NCI-H69 (cell line): ENCODE data around the gene MAST1.
"Not testable (repeated sequence)": the region's sequence is repeated elsewhere in the genome, so short reads cannot be mapped to it uniquely, and the experiment has no call there.

Experiments used
- DNase-seq: peaks from one replicate; lab custom pipeline; 2025; lab: John Stamatoyannopoulos, UW

MAST1 gene

DNA sequence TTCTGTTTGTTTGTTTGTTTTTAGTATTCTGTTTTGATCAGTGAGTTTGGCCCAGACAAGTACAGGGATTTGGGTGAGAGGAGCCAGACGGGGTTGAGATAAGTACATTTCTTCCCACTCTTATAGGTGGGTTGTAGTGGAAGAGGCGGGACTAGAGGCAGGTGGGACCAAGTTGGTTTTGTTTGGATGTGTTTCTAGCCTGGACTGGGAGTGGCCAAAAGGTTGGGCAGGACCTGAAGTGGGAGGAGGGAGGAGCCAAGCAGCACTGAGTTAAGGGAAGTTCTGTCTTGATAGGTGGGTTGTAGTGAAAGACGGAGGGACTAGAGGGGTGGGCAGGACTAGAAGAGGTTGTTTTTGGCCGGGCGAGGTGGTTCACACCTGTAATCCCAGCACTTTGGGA, 33.9 kb downstream of the MAST1 start:
- no peak for DNase-seq

DNA sequence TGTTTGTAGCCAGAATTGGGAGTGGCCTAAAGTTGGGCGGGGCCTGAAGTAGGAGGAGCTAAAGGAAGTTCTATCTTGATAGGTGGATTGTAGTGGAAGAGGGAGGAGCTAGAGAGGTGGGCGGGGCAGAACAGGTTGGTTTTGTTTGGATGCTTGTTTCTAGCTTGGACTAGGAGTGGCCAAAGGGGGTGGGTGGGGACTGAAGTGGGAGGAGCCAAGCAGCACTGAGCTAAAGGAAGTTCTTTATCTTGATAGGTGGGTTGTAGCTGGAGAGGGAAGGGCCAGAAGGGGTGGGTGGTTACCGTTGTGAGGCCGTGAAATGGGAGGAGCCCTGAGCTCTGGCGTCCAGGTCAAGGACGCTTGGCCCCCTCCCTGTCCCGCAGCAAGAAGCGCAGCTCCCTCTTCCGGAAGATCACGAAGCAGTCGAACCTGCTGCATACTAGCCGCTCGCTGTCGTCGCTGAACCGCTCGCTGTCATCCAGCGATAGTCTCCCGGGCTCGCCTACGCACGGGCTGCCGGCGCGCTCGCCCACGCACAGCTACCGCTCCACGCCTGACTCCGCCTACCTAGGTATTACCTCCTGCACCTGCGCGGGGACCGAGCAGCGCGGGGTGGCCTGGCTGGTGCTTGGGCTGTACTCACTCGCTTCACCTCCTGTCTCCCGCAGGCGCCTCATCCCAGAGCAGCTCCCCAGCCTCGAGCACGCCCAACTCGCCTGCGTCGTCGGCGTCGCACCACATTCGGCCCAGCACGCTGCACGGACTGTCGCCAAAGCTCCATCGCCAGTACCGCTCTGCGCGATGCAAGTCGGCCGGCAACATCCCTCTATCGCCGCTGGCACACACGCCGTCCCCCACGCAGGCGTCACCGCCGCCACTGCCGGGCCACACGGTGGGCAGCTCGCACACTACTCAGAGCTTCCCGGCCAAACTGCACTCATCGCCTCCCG, 34.9 kb downstream of the MAST1 start:
- peak; percentile 19 for DNase-seq

DNA sequence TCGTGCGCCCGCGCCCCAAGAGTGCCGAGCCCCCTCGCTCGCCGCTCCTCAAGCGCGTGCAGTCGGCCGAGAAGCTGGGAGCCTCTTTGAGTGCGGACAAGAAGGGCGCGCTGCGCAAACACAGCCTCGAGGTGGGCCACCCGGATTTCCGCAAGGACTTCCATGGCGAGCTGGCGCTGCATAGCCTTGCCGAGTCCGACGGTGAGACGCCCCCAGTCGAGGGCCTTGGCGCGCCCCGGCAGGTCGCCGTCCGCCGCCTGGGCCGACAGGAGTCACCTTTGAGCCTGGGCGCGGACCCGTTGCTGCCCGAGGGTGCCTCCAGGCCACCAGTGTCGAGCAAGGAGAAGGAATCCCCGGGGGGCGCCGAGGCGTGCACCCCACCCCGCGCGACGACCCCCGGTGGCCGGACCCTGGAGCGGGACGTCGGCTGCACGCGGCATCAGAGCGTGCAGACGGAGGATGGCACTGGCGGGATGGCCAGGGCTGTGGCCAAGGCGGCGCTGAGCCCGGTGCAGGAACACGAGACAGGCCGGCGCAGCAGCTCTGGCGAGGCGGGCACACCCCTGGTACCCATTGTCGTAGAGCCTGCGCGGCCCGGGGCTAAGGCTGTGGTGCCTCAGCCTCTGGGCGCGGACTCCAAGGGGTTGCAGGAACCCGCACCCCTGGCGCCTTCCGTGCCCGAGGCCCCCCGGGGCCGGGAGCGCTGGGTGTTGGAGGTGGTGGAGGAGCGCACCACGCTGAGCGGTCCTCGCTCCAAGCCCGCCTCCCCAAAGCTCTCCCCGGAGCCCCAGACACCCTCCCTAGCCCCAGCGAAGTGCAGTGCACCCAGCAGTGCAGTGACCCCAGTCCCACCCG, 35.8 kb downstream of the MAST1 start:
- no peak for DNase-seq

DNA sequence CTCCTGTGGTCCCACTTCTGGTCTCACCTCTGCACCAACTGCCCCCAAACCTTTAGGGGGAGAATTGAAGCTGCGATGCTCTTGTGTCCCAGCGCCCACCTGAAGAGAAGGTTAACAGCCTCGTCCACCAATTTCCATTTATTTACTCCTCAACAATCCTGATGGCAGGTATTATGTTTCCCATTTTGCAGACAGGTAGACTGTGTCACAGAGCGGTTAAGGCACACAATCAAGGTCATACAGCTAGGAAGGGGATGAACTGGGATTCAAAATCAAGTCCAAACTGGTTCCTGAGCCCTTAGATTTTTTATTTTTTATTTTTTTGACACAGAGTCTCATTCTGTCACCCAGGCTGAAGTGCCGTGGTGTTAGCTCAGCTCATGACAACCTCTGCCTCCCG, 36.8 kb downstream of the MAST1 start:
- DNase-seq = no peak

DNA sequence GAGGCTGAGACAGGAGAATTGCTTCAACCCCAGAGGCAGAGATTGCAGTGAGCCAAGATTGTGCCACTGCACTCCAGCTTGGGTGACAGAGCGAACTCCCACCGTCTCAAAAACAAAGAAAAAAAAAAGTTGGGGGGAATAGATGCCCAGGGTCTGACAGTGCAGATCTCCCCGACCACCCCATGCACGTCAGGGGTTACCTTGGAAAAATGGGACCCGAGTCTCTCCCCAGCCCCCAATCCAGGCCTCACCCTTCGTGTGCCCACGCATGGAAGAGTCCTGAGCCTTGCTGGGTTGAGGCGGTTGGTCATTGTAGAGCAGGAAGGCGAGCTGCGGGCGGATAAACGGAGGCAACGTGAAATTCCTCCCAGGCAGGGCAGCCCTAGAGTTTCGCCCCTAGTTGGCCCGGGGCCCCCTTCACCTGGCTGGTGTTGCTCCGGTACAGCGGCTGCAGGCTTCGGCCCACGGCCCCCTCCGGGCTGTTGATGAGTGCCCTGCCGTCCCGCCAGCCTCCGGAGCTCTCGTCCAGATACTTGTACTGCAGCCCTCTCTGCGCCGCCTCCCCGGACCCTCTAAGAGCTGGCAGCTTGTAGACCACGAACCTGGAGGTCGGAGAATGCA, 42.3 kb downstream of the MAST1 start:
- DNase-seq = peak; percentile 76

DNA sequence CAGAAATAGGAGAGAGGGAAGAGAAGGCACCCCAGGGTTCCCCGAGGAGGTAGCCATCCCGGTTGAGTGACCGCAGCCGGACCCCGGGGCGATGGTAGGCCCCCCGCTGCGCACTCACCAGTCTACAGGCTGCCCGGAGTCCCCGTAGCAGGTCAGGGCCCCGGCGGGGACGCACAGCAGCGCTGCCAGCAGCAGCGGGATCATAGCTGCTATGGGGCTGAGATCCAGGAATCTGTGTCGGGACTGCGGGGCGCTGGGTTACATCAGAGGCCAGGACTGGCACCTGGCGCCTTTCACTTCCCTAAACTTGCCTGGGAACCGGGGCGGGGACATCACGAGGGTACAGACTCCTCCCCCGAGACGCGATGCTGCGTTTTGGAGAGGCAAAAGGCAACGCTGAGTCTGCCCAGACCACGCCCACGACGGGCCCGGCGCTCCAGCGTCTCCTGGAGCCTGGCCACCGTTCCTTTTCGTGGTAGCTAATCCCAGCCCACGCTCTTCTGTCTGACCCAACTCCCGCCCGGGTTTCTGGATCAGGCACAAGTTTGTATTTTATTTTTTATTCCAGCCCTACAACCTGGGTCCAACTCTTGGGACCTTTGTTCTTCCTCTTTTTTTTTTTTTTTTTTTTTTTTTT, 43.0 kb downstream of the MAST1 start, which contains the start of gene DNASE2:
DNASE2 (minus strand) TSS at position 278 of the 637 bp plus-strand sequence; CDS start at position 204, 74 bp downstream.
- peak; percentile 99 for DNase-seq

DNA sequence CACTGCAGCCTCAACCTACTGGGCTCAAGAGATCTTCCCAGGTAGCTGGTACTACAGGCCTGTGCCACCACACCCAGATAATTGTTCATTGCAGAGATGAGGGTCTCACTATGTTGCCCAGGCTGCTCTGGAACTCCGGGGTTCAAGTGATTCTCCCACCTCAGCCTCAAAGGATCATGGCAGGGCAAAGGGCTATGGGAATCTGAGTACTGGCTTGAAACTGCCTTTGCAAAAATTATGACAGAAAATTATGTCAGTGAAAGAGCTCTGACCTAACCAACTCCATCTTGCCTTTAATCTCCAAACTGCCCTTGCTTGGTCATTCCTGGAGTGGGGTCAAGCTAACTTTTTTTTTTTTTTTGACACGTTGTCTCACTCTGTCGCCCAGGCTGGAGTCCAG, 44.3 kb downstream of the MAST1 start:
- no peak for DNase-seq

DNA sequence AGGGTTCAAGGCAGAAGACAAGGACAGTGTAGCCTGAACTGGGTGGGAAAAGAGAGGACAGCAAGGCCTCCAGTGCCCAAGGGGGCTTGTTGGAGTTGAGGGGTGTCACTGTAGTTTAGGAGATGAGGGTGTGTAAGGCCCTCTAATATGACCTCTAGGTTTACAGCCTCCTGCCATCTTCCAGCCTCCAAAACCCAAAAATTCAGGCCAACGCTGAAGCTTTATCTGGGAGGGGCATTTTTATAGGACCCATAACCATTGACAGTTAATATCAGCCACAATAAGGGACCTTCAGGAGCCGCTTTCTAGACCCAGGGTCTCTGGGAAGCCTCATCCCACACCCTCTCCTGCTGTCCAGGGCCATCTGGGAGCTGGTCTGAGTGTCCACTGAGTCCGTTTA, 45.9 kb downstream of the MAST1 start:
- DNase-seq = no peak

DNA sequence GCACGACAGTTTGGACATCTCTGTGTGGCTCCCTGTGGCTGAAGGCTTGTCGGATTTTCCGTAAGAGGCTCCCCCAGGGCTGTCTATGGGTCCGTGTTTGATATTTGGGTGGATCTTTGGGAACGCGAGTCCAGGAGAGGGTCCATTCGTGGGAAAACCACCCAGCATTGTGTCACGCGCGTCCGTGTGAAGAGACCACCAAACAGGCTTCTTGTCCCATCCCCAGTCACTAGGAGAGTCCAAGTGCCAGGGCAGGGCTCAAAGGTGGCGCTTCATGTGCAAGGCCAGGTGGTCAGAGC, 46.3 kb downstream of the MAST1 start:
- DNase-seq = no peak

DNA sequence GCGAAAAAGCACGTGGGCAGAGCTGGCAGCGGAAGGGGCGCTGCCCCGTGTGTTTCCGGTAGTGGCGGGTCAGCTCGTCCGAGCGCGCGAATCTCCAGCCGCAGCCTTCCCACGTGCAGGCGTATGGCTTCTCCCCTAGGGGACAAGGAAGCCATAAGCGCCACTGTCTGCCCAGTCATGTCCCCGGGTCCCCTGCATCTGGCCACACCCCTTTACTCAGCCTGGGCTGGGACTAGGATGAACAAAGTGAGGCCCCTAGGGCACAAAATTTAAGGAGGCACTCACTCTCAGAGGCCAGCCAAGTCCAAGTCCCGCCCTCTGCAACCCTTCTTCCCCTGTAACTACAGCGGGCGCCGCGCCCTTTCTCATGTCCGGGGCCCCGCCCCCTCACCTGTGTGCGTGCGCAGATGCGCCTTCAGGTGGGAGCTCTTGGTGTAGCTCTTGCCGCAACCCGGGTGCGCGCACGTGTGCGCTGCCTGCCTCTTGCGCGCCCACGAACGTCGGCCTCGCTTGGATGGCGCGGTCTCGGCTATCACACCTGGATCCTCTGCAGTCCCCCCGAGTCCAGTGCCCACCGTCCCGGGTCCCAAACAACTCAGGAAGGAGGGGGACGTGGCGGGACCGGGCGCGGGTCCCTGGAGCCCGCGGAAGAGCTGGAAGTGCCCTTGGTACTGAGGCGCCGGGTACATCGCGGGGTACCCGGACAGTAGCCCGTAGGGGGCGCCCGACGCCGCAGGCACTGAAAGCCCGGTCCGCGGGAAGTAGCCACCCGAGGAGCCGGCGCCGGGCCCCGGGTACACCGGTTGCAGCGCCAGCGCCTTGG, 46.8 kb downstream of the MAST1 start:
- peak; percentile 99 for DNase-seq

DNA sequence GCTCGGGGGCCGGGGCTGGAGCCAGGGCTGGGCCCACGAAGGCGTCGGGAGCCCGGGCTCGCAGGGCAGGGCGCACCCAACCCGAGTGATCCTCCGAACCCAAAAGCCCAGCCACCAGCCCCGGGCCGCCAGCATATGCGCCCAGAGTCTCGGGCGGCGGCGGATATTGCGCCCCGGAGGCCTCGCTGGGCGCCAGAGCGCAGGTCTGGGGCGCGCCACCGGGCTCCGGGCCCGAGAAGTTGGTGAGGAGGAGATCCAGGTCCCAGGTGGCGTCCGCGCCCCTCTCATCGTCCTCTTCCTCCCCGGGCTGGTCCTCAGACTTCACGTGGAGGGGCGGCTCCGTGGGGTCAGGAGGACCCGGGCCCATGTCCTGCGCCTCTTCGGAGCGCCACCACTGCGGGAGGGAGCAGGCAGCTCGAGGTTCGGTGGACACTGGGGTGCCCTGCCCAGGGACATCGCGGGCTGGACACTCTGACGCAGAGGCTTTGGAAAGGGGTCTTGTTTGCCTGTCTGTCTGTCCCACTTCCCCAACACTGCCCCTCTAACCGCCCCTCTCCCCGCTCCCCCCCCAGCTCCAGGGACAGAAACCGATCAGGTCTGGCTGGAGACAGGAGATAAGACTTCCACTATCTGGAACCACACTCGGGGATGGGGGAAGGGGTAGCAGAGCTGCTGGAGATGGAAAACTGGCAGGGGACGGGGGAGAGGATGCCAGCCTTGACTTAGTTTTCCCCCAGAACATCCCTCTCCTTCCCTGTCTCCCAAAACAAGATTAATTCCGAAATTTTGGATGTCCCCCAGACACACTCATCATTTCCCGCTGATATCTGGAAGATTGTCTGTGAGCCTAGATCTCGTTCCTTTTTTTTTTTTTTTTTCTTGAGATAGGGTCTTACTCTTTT, 47.7 kb downstream of the MAST1 start:
- DNase-seq = peak; percentile 78

DNA sequence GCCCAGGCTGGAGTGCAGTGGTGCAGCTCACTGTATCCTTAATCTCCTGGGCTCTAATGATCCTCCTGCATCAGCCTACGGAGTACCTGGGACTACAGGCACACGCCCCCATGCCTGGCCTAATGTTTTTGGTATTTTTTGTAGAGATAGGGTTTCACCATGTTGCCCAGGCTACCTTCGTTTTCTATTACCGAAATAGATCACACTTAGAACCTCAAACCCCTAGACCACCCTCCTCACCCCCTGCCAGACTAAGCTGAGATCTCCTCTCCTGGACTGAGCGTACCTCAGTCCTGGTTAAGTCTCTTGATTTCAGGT, 48.3 kb downstream of the MAST1 start:
- no peak for DNase-seq

DNA sequence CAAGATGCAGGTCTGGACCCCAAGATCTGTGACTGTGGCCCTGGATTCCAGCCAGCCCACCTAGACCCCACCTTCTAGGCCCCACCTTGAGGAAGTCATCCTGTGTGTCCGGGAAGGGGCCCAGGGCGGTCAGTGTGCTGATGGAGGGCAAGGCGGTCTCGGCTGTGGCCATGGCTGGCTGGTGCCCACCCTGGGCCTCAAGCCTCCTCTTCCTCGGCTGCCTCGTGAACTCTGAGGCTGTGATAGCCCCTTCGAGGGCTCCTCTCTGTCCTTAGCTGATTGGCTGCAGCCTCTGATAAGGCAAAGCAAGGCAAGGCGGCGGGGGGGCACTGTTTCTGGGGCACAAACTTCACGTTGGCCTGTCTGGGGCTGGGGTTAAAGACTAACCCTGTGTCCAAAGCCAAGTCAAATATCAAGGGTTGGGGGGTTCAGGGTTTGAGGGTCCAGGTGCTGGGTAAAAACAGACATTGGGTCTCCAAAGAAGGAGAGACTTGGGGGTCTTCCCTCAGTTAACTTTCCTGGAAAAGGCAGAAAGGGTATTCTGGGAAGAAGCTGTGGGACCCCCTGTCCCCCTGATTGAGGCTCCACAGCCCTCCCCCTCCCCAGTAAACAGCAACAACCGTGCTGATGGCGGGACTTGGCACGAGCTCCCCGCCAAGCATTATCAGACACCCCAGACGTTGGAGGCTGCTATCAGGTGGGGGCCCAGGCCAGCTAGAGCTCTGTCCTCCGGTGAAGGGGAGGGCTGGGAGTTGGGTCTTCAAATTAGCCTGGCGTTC, 48.8 kb downstream of the MAST1 start, which contains the start of gene KLF1:
KLF1 (minus strand) TSS at position 233 of the 779 bp plus-strand sequence; CDS start at position 172, 61 bp downstream.
- DNase-seq = no peak

DNA sequence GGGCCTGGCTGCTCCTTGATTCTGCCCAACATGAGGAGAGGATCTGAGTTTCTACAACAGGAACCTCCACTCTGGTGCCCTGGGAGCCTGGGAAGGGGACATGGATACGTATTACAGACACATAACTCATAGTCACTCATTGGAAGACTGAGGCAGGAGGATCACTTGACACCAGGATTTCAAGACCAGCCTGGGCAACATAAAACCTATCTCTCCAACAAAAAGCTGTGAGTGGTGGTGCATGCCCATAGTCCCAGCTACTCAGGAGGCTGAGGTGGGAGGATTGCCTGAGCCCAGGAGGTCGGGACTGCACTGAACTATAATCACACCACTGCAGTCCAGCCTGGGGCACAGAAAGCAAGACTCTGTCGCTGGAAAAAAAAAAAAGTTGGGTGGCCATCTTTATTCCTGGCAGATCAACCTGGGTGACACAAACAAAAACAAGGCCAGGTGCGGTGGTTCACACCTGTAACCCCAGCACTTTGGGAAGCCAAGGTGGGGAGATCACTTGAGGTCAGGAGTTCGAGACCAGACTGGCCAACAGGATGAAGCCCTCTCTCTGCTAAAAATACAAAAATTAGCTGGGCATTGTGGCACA, 49.8 kb downstream of the MAST1 start:
- no peak for DNase-seq

DNA sequence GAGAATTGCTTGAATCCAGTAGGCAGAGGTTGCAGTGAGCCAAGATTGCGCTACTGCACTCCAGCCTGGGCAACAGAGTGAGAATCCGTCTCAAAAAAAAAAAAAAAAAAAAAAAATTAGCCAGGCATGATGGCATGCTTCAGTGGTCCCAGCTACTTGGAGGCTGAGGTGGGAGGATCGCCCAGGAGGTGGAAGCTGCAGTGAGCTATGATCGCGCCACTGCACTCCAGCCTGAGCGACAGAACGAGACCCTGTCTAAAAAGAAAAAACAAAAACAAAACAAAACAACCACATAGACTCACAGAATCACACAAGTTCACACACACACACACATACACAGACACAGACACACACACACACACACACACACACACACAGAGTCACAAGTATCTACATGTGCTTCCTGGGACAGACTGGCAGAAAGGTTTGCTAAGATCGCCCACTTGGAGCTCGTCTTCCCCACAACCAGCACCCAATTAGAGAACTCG, 52.0 kb downstream of the MAST1 start:
- not testable (repeated sequence) for DNase-seq

DNA sequence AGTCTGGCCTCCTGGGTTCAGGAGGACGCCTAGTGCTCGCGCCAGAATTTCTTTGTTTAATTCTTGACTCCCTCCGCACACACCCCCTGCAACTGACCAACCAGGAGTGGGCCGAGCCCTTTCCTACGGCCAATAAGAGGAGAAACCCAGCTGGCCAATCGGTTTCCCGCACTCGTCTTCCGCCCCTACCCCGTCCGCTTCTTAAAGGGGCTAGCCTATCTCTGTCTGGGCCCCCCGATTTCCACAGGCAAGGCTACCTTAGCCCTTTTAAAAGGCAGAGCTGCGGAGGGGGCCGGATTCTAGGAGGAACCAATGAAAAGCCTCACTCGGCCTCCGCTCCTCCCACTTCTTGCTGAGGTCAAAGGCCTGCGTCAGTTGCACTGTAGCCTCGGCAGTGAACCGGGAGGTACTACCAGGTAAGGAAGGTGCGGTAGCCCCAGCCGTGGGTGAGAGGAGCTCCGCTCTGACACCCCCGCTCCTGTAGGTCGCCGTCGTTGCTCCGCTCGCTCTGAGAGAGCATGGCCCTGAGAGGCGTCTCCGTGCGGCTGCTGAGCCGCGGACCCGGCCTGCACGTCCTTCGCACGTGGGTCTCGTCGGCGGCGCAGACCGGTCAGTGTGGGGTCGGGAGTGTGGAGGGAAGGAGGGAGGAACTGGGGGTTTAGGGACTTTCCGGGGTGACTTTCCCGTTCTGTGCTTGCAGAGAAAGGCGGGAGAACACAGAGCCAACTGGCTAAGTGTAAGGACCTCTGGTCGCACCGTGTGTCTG, 52.7 kb downstream of the MAST1 start, which contains the start of gene GCDH:
GCDH (plus strand) TSS at position 374 of the 766 bp plus-strand sequence; CDS start at position 519, 145 bp downstream.
- DNase-seq = peak; percentile 100

DNA sequence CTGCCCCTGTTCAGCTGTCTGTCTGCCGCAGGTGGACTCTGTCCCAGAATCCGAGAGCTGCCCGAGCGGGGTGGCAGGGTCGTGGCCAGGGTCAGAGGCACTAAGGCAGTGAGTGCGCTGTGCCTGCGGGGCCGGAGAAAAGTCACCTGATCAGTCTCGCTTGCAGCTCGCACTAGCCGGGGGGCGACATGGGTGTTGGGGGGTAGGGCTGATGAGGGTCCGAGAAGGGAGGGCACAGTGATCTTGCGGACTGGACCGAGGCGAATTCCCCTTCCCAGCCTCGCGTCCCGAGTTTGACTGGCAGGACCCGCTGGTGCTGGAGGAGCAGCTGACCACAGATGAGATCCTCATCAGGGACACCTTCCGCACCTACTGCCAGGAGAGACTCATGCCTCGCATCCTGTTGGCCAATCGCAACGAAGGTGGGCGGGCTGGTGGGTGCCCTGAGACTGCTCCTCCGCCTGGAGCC, 53.3 kb downstream of the MAST1 start:
- peak; percentile 33 for DNase-seq

DNA sequence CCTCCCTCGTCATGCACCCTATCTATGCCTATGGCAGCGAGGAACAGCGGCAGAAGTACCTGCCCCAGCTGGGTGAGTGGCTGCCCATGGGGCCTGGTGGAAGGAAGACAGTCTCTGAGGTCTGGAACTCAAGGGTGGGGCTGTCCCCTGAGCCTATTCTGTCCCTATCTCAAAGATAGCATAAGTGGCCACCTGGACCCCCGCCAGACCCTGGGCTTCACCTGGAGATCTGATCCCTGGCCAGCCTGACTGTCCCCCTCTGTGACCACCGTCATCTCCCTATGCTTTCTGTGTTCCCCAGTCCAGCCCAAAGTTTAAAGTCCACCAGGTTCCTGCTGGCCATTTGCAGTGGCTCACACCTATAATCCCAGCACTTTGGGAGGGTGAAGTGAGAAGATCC, 55.3 kb downstream of the MAST1 start:
- DNase-seq = no peak
